ENCODE data around the gene C1QTNF7.

Gene C1QTNF7

GRCh38 chr4:15414551-15415091, 13.2 kb upstream of the C1QTNF7 start:
- DNase-seq = no peak

- DNase-seq = no peak
These were observed 11.2 kb upstream of the C1QTNF7 start for GRCh38 chr4:15416357-15417232.

- no peak for DNase-seq
These were observed 10.6 kb upstream of the C1QTNF7 start for GRCh38 chr4:15417233-15417660.

GRCh38 chr4:15418956-15419355, 8.9 kb upstream of the C1QTNF7 start:
- no peak for DNase-seq

GRCh38 chr4:15420642-15421041, 7.2 kb upstream of the C1QTNF7 start:
- no peak for DNase-seq

- no peak for DNase-seq
These were observed 4.5 kb upstream of the C1QTNF7 start for GRCh38 chr4:15423285-15423711.

- no peak for DNase-seq
These were observed 2.3 kb upstream of the C1QTNF7 start for GRCh38 chr4:15425520-15425919.

- DNase-seq = no peak
These were observed 672 bp upstream of the C1QTNF7 start for GRCh38 chr4:15427161-15427560.

- DNase-seq = no peak
These were observed 778 bp downstream of the C1QTNF7 start for GRCh38 chr4:15428611-15429010.

GRCh38 chr4:15434091-15434490, 6.3 kb downstream of the C1QTNF7 start:
- no peak for DNase-seq

- DNase-seq = no peak
These were observed 6.8 kb downstream of the C1QTNF7 start for GRCh38 chr4:15434676-15435075.

GRCh38 chr4:15436513-15436912, 8.7 kb downstream of the C1QTNF7 start:
- DNase-seq = no peak

GRCh38 chr4:15438939-15439524, 11.2 kb downstream of the C1QTNF7 start:
- no peak for DNase-seq

GRCh38 chr4:15443371-15444160, 15.7 kb downstream of the C1QTNF7 start:
- DNase-seq = no peak

- DNase-seq = no peak
These were observed 16.4 kb downstream of the C1QTNF7 start for GRCh38 chr4:15444276-15444675.

- DNase-seq = no peak
These were observed 17.2 kb downstream of the C1QTNF7 start for GRCh38 chr4:15444879-15445547.

GRCh38 chr4:15451181-15451865, 23.5 kb downstream of the C1QTNF7 start:
- DNase-seq = no peak

- no peak for DNase-seq
These were observed 24.3 kb downstream of the C1QTNF7 start for GRCh38 chr4:15451866-15452765.

- no peak for DNase-seq
These were observed 27.5 kb downstream of the C1QTNF7 start for GRCh38 chr4:15455290-15455689.

GRCh38 chr4:15457406-15458201, 29.8 kb downstream of the C1QTNF7 start:
- DNase-seq = no peak

Measured in activated gamma-delta T cell treated with Interleukin-2 at 50 U/mL for 16 hours (primary cell).